MM.1S (cell line): ENCODE measurements around the gene MALL.
"Not testable (repeated sequence)": the region's sequence is repeated elsewhere in the genome, so short reads cannot be mapped to it uniquely, and the experiment has no call there.

Experiments
- CTCF ChIP-seq: fragments of 300-600 bp; sonication (generic); IDR thresholded peaks from 2 replicates; pipeline ENCODE4 v1.5.1; 2016; ENCODE audit warnings: antibody characterized with exemption, low read length, mixed read lengths
- EZH2 ChIP-seq: fragments of 300-600 bp; sonication (generic); optimal IDR thresholded peaks from 2 replicates; pipeline ENCODE3; 2017; ENCODE audit warnings: low read depth, mild to moderate bottlenecking, antibody characterized with exemption, low read length, mixed read lengths
- EZH2phosphoT487 ChIP-seq: fragments of 300-600 bp; sonication (generic); IDR thresholded peaks from 2 replicates; pipeline ENCODE4 v1.6.1; 2018; ENCODE audit warnings: antibody characterized with exemption, low read length

- TF ChIP-seq CTCF, EZH2, EZH2phosphoT487: not testable (repeated sequence)
These were observed 37.5 kb downstream of the MALL start for GRCh38 chr2:110078104-110078503.
